NT2/D1 (cell line): ENCODE measurements around the gene FBXW7.

Source experiments
- SUZ12 ChIP-seq: IDR thresholded peaks from 2 replicates; pipeline ENCODE4 v1.6.1; 2011; ENCODE audit not compliant: insufficient read length, insufficient read depth; ENCODE audit errors: extremely low read depth
- YY1 ChIP-seq: IDR thresholded peaks from 2 replicates; pipeline ENCODE4 v1.6.1; 2011; ENCODE audit not compliant: insufficient read length, insufficient read depth
- ZNF274 ChIP-seq: IDR thresholded peaks from 2 replicates; pipeline ENCODE4 v1.6.1; 2011; ENCODE audit warnings: mild to moderate bottlenecking, low read depth, low read length

GRCh38 chr4:152482211-152482610 is 53.7 kb downstream of the FBXW7 start:
- no peak for TF ChIP-seq SUZ12
- no peak for TF ChIP-seq YY1
- no peak for TF ChIP-seq ZNF274
